Karpas-422 (cell line): Measurements from ENCODE around the gene CD36. TPM values are rescaled to one million over a fixed set of nuclear protein-coding genes. Genes with fewer than 3 reads are reported as not detected.

ENCODE experiments used
- DNase-seq: peaks from one replicate; pipeline ENCODE4 v3.0.0-alpha.2; 2015
- H2AFZ ChIP-seq: fragments of 200-600 bp; sonication (generic); 2 replicates; pipeline ENCODE4 v1.6.1; 2014; ENCODE audit warnings: antibody characterized with exemption, low read length, mixed read lengths
- H3K27ac ChIP-seq: fragments of 200-600 bp; sonication (generic); 2 replicates; pipeline ENCODE4 v1.5.1; 2014; ENCODE audit warnings: mild to moderate bottlenecking, low read length, moderate library complexity
- H3K27me3 ChIP-seq: fragments of 200-600 bp; sonication (generic); 2 replicates; pipeline ENCODE4 v1.6.1; 2014; ENCODE audit warnings: low read length, mixed read lengths
- H3K36me3 ChIP-seq: fragments of 200-600 bp; sonication (generic); 2 replicates; pipeline ENCODE4 v1.6.1; 2014; ENCODE audit warnings: low read length, mixed read lengths; ENCODE audit not compliant: insufficient read depth
- H3K4me1 ChIP-seq: fragments of 200-600 bp; sonication (generic); 2 replicates; pipeline ENCODE4 v1.6.1; 2014; ENCODE audit warnings: mild to moderate bottlenecking, low read length, mixed read lengths
- H3K4me2 ChIP-seq: fragments of 200-600 bp; sonication (generic); 2 replicates; pipeline ENCODE4 v1.6.1; 2014; ENCODE audit warnings: low read length, low read depth, mild to moderate bottlenecking; ENCODE audit not compliant: poor library complexity, severe bottlenecking
- H3K4me3 ChIP-seq: fragments of 200-600 bp; sonication (generic); 2 replicates; pipeline ENCODE4 v1.5.1; 2014; ENCODE audit warnings: mild to moderate bottlenecking, antibody characterized with exemption, low read length, mixed read lengths
- H3K79me2 ChIP-seq: fragments of 200-600 bp; sonication (generic); 2 replicates; pipeline ENCODE4 v1.6.1; 2014; ENCODE audit warnings: mild to moderate bottlenecking, low read length, mixed read lengths
- H3K9ac ChIP-seq: fragments of 200-600 bp; sonication (generic); 2 replicates; pipeline ENCODE4 v1.6.0; 2014; ENCODE audit warnings: low read length
- H3K9me2 ChIP-seq: fragments of 200-600 bp; sonication (generic), shearing (Covaris generic); replicated peaks from 2 replicates; pipeline ENCODE4 v1.6.0; 2014; ENCODE audit warnings: mild to moderate bottlenecking, low read length, moderate library complexity; ENCODE audit not compliant: insufficient read depth
- H3K9me3 ChIP-seq: fragments of 300-700, 200-600 bp; sonication (generic); 2 replicates; pipeline ENCODE4 v1.6.1; 2014; ENCODE audit warnings: low read length, mixed read lengths
- H4K20me1 ChIP-seq: fragments of 200-600 bp; sonication (generic); 2 replicates; pipeline ENCODE4 v1.6.1; 2014; ENCODE audit warnings: mild to moderate bottlenecking, antibody characterized with exemption, low read length, low read depth; ENCODE audit not compliant: insufficient read depth
- total RNA-seq: library from RNA; depleted of rRNA; stranded (reverse); fragments of >200 nt; shearing (Covaris generic); gene quantifications from 2 replicates; pipeline ENCODE4 v1.2.3, GENCODE V29; 2014; ENCODE audit warnings: low replicate concordance

The CD36 gene
- total RNA-seq, 1 experiment from 2014 or later: not detected

- Histone ChIP-seq H3K9me2 (no peaks in the 10 kb centered on the region), H3K4me2 (no peak overlapping the region), H3K36me3 (no peaks in the 10 kb centered on the region), H3K4me3 (no peak overlapping the region), H3K79me2 (no peaks in the 10 kb centered on the region), H3K4me1 (no peaks in the 10 kb centered on the region), H2AFZ (no peak overlapping the region), H3K9ac (no peak overlapping the region), H3K9me3 (no peaks in the 10 kb centered on the region), H3K27ac (no peak overlapping the region), H4K20me1 (no peaks in the 10 kb centered on the region), H3K27me3 (no peaks in the 10 kb centered on the region)
- no peak for DNase-seq
Observed at GRCh38 chr7:80705130-80705781, 66.8 kb downstream of the CD36 start.

DNA sequence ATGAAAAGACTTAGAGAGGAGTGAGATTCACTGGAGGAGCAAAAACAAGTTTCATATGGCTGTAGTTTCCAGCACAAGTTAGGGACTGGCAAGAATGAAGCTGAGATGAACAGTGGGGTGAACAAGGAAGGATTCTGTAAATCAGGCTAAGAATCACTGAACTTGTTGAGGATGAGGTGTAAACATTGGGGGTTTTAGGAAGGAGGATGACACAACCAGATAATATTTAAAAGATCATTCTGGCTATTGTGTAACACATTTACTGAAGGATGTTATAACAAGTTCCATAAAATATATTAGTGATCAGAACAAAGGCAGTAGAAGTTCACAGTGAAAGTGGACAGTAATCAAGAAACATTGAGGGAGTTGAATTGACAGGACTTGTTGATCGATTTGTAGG lies 68.9 kb downstream of the CD36 start:
- no peak overlapping the region for H2AFZ ChIP-seq
- H3K9ac ChIP-seq: no peak overlapping the region
- DNase-seq: no peak
- no peaks in the 10 kb centered on the region for H3K27me3 ChIP-seq
- H3K9me2 ChIP-seq: no peaks in the 10 kb centered on the region
- no peaks in the 10 kb centered on the region for H3K36me3 ChIP-seq
- no peak overlapping the region for H3K4me2 ChIP-seq
- no peaks in the 10 kb centered on the region for H4K20me1 ChIP-seq
- H3K9me3 ChIP-seq: 0 out of 2 replicates have a peak, but pooled peaks cover 3% of the 10 kb centered on the region
- no peak overlapping the region for H3K4me3 ChIP-seq
- H3K4me1 ChIP-seq: no peaks in the 10 kb centered on the region
- no peak overlapping the region for H3K27ac ChIP-seq
- H3K79me2 ChIP-seq: no peaks in the 10 kb centered on the region

GRCh38 chr7:80708123-80708522 lies 69.7 kb downstream of the CD36 start:
- no peak overlapping the region for H3K4me3 ChIP-seq
- no peaks in the 10 kb centered on the region for H3K27me3 ChIP-seq
- no peak overlapping the region for H3K27ac ChIP-seq
- no peaks in the 10 kb centered on the region for H3K4me1 ChIP-seq
- no peak for DNase-seq
- H3K9me2 ChIP-seq: no peaks in the 10 kb centered on the region
- no peak overlapping the region for H3K9ac ChIP-seq
- H3K4me2 ChIP-seq: no peak overlapping the region
- H4K20me1 ChIP-seq: no peaks in the 10 kb centered on the region
- 0 out of 2 replicates have a peak, but pooled peaks cover 3% of the 10 kb centered on the region for H3K9me3 ChIP-seq
- no peak overlapping the region for H2AFZ ChIP-seq
- no peaks in the 10 kb centered on the region for H3K79me2 ChIP-seq
- no peaks in the 10 kb centered on the region for H3K36me3 ChIP-seq

DNA sequence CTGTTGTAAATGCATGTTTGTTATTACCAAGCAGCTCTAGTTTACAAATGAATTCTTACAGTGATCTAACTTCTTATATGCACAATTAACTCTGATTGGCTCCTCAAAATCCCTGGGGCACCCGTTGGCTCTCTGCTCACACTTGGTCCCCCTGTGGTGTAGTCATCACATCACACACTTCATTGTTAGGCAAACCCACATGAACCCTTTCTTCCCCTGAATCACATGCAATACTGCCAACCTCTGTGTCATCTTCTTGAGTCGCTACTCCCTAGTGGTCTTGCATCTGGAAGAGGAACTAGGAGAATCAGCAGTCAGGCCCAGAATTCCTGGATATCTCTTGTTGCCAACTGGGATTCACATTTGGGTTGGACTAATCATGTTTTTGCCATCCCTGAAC lies 73.1 kb downstream of the CD36 start:
- Histone ChIP-seq H3K9me3 (0 out of 2 replicates have a peak, but pooled peaks cover 3% of the 10 kb centered on the region), H3K4me3 (no peak overlapping the region), H3K36me3 (no peaks in the 10 kb centered on the region), H3K9me2 (no peaks in the 10 kb centered on the region), H3K27me3 (no peaks in the 10 kb centered on the region), H3K79me2 (no peaks in the 10 kb centered on the region), H2AFZ (no peak overlapping the region), H4K20me1 (no peaks in the 10 kb centered on the region), H3K27ac (no peak overlapping the region), H3K4me2 (no peak overlapping the region), H3K9ac (no peak overlapping the region), H3K4me1 (no peaks in the 10 kb centered on the region)
- DNase-seq: no peak

DNA sequence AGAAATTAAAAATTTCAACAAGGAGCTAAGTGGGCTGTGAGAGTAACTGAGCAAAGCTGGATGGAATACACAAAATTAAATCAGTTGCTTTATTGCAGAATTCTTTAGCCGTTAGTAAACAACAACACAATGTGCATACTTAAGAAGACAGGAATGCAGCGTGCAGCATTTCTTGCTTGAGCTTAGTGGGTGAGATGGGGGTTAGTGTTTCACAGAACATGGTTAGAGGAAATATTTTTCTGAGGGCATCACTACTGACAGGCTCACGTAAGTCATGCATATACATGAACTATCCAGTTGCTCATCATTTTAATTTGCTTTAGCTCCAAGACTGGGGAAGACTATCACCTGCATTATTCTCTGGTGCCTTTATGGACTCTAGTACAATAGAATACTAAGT lies 80.8 kb downstream of the CD36 start:
- no peak overlapping the region for H2AFZ ChIP-seq
- H3K4me3 ChIP-seq: no peak overlapping the region
- no peak overlapping the region for H3K27ac ChIP-seq
- H3K27me3 ChIP-seq: no peaks in the 10 kb centered on the region
- H3K9me3 ChIP-seq: peaks cover 6% of the 10 kb centered on the region
- DNase-seq: no peak
- H3K4me2 ChIP-seq: no peak overlapping the region
- H3K79me2 ChIP-seq: no peaks in the 10 kb centered on the region
- no peaks in the 10 kb centered on the region for H3K4me1 ChIP-seq
- no peak overlapping the region for H3K9ac ChIP-seq
- no peaks in the 10 kb centered on the region for H3K9me2 ChIP-seq
- no peaks in the 10 kb centered on the region for H3K36me3 ChIP-seq
- H4K20me1 ChIP-seq: no peaks in the 10 kb centered on the region

- Histone ChIP-seq H3K4me3 (no peak overlapping the region), H3K9me2 (no peaks in the 10 kb centered on the region), H3K4me1 (no peaks in the 10 kb centered on the region), H3K27me3 (no peaks in the 10 kb centered on the region), H2AFZ (no peak overlapping the region), H3K79me2 (no peaks in the 10 kb centered on the region), H3K9me3 (peaks cover 8% of the 10 kb centered on the region), H4K20me1 (no peaks in the 10 kb centered on the region), H3K36me3 (no peaks in the 10 kb centered on the region), H3K9ac (no peak overlapping the region), H3K27ac (no peak overlapping the region), H3K4me2 (no peak overlapping the region)
- DNase-seq: no peak
Observed at GRCh38 chr7:80720146-80720545, 81.7 kb downstream of the CD36 start.

GRCh38 chr7:80721883-80722615 lies 83.6 kb downstream of the CD36 start:
- Histone ChIP-seq H3K4me3 (no peak overlapping the region), H3K79me2 (no peaks in the 10 kb centered on the region), H4K20me1 (no peaks in the 10 kb centered on the region), H3K36me3 (no peaks in the 10 kb centered on the region), H3K9me3 (peaks cover 9% of the 10 kb centered on the region), H3K9me2 (no peaks in the 10 kb centered on the region), H3K4me2 (no peak overlapping the region), H3K9ac (no peak overlapping the region), H2AFZ (no peak overlapping the region), H3K27ac (no peak overlapping the region), H3K27me3 (no peaks in the 10 kb centered on the region), H3K4me1 (no peaks in the 10 kb centered on the region)
- no peak for DNase-seq

- H3K9ac ChIP-seq: no peak overlapping the region
Observed at GRCh38 chr7:80722616-80723195, 84.3 kb downstream of the CD36 start.

More at GRCh38 chr7:80722616-80723195, 84.3 kb downstream of the CD36 start:
- Histone ChIP-seq H4K20me1 (no peaks in the 10 kb centered on the region), H3K27me3 (no peaks in the 10 kb centered on the region), H3K4me3 (no peak overlapping the region), H3K4me2 (no peak overlapping the region), H2AFZ (no peak overlapping the region), H3K9me2 (no peaks in the 10 kb centered on the region), H3K27ac (no peak overlapping the region), H3K9me3 (peaks cover 9% of the 10 kb centered on the region), H3K79me2 (no peaks in the 10 kb centered on the region), H3K36me3 (no peaks in the 10 kb centered on the region), H3K4me1 (no peaks in the 10 kb centered on the region)
- no peak for DNase-seq
